HCT116 (cell line): ENCODE data around the gene CALU. TPM values are rescaled to one million over a fixed set of nuclear protein-coding genes. Genes with fewer than 3 reads are reported as not detected.

ENCODE experiments used
- ATAC-seq: fragments of 200-7000 bp; cut with Tn5 transposase; 2 replicates; pipeline ENCODE4 v1.9.1; 2020; ENCODE audit warnings: mild to moderate bottlenecking, moderate library complexity
- BruUV-seq: library from RNA; stranded (reverse); fragments of 400-500 nt; replicated peaks from 2 replicates; lab custom pipeline; 2021; lab: Mats Ljungman, UMichigan
- CTCF ChIA-PET: fragments of 300-600 bp; sonication (Branson Sonifier 250); formaldehyde crosslinking; loops from one replicate; lab custom pipeline; 2021; ENCODE audit warnings: antibody characterized with exemption; lab: Charles Lee
- POLR2A ChIA-PET: fragments of 300-600, 350-600 bp; sonication (Branson Sonifier 250); formaldehyde crosslinking; loops from one replicate; lab custom pipeline; 2021; ENCODE audit warnings: antibody characterized with exemption; lab: Charles Lee
- RAD21 ChIA-PET, 2 experiments: fragments of 300-600 bp; sonication (Branson Sonifier 250); formaldehyde crosslinking; loops; one replicate each; lab custom pipeline; 2023; ENCODE audit warnings: low total read pairs in 2 of 2; ENCODE audit not compliant: uncharacterized antibody in 2 of 2, unreplicated experiment in 2 of 2, low non-redundant PET in 1 of 2; lab: Charles Lee
- DNase-seq: peaks from one replicate; pipeline ENCODE4 v3.0.0-alpha.2; 2010; ENCODE audit warnings: low read depth, low spot score
- H2AFZ ChIP-seq: fragments of 200-600 bp; shearing (Covaris generic), sonication (generic); 2 replicates; pipeline ENCODE4 v1.6.1; 2017; ENCODE audit warnings: low read depth, mixed run types, mixed read lengths, antibody characterized with exemption, low read length; ENCODE audit not compliant: poor library complexity, severe bottlenecking
- H3K27ac ChIP-seq: 2 replicates; pipeline ENCODE4 v1.5.1; 2012; ENCODE audit warnings: low read depth, low read length
- H3K27me3 ChIP-seq: fragments of 200-600 bp; sonication (generic); 2 replicates; pipeline ENCODE4 v1.6.1; 2016; ENCODE audit warnings: mixed run types, low read length, mixed read lengths; ENCODE audit not compliant: insufficient read depth
- H3K36me3 ChIP-seq, 2 experiments: fragments of 200-500 bp in 1 of 2; fragments of 200-600 bp in 1 of 2; sonication (Bioruptor generic) in 1 of 2; sonication (generic) in 1 of 2; 2 replicates each; pipeline versions ENCODE4 v1.5.1 to v1.6.1; 2014 to 2016; ENCODE audit warnings: low read length in 2 of 2, inconsistent platforms in 1 of 2, mixed read lengths in 1 of 2, mixed run types in 1 of 2; ENCODE audit not compliant: insufficient read depth in 2 of 2, control insufficient read depth in 1 of 2
- H3K4me1 ChIP-seq, 2 experiments: fragments of 200-600 bp in 1 of 2; sonication (generic) in 1 of 2; 2 replicates each; pipeline versions ENCODE4 v1.5.1 to v1.6.1; 2012 to 2017; ENCODE audit warnings: low read length in 2 of 2, inconsistent platforms in 1 of 2, mild to moderate bottlenecking in 1 of 2, mixed read lengths in 1 of 2, mixed run types in 1 of 2, moderate library complexity in 1 of 2; ENCODE audit not compliant: insufficient read depth in 2 of 2, control insufficient read depth in 1 of 2
- H3K4me2 ChIP-seq: fragments of 200-600 bp; sonication (generic); 2 replicates; pipeline ENCODE4 v1.6.1; 2017; ENCODE audit warnings: mixed run types, low read length, mixed read lengths
- H3K4me3 ChIP-seq, 2 experiments: fragments of 200-600 bp in 1 of 2; sonication (generic) in 1 of 2; replicated peaks in 1 of 2; 2 replicates each; pipeline ENCODE4 v1.5.1; 2011 to 2016; ENCODE audit warnings: low read length in 2 of 2, control low read depth in 1 of 2, low read depth in 1 of 2, mild to moderate bottlenecking in 1 of 2, mixed read lengths in 1 of 2, mixed run types in 1 of 2
- H3K79me2 ChIP-seq: fragments of 200-600 bp; sonication (generic); 2 replicates; pipeline ENCODE4 v1.6.1; 2017; ENCODE audit warnings: mild to moderate bottlenecking, mixed run types, low read length, moderate library complexity, mixed read lengths; ENCODE audit not compliant: insufficient read depth
- H3K9ac ChIP-seq: fragments of 200-600 bp; sonication (generic); 2 replicates; pipeline ENCODE4 v1.6.1; 2016; ENCODE audit warnings: low read length, mixed read lengths
- H3K9me2 ChIP-seq: fragments of 200-600 bp; sonication (generic), shearing (Covaris generic); 2 replicates; pipeline ENCODE4 v1.6.1; 2017; ENCODE audit warnings: mixed run types, mild to moderate bottlenecking, moderate library complexity; ENCODE audit not compliant: insufficient read depth
- H3K9me3 ChIP-seq, 2 experiments: fragments of 200-500 bp in 1 of 2; fragments of 200-600 bp in 1 of 2; sonication (Bioruptor generic) in 1 of 2; sonication (generic) in 1 of 2; 2 replicates each; pipeline ENCODE4 v1.6.1; 2014 to 2017; ENCODE audit warnings: low read length in 2 of 2, mixed read lengths in 2 of 2, inconsistent platforms in 1 of 2, low read depth in 1 of 2, mild to moderate bottlenecking in 1 of 2, mixed run types in 1 of 2, moderate library complexity in 1 of 2; ENCODE audit not compliant: control insufficient read depth in 1 of 2, insufficient read depth in 1 of 2
- H4K20me1 ChIP-seq: fragments of 200-600 bp; sonication (generic), shearing (Covaris generic); 2 replicates; pipeline ENCODE4 v1.6.1; 2017; ENCODE audit warnings: mixed run types, mild to moderate bottlenecking, moderate library complexity; ENCODE audit not compliant: insufficient read depth
- CBX3 ChIP-seq: IDR thresholded peaks from 2 replicates; pipeline ENCODE4 v1.6.1; 2012; ENCODE audit warnings: low read depth
- EGR1 ChIP-seq: IDR thresholded peaks from 2 replicates; pipeline ENCODE4 v1.6.1; 2012; ENCODE audit warnings: low read depth
- ELF1 ChIP-seq: IDR thresholded peaks from 2 replicates; pipeline ENCODE4 v1.6.1; 2012; ENCODE audit warnings: low read depth, borderline replicate concordance
- EZH2 ChIP-seq: fragments of 200-600 bp; sonication (generic); IDR thresholded peaks from 2 replicates; pipeline ENCODE4 v1.6.1; 2017; ENCODE audit warnings: antibody characterized with exemption, mixed run types
- EZH2phosphoT487 ChIP-seq: fragments of 200-600 bp; IDR thresholded peaks from 2 replicates; pipeline ENCODE4 v1.6.1; 2018; ENCODE audit warnings: antibody characterized with exemption, borderline replicate concordance
- FOSL1 ChIP-seq: IDR thresholded peaks from 2 replicates; pipeline ENCODE4 v1.6.1; 2012; ENCODE audit warnings: low read depth
- POLR2A ChIP-seq: IDR thresholded peaks from 2 replicates; pipeline ENCODE4 v1.7.0; 2011; ENCODE audit warnings: borderline replicate concordance; ENCODE audit not compliant: insufficient read depth, insufficient read length; ENCODE audit errors: extremely low read depth
- RAD21 ChIP-seq: IDR thresholded peaks from 2 replicates; pipeline ENCODE4 v1.6.1; 2012; ENCODE audit warnings: low read depth, mild to moderate bottlenecking
- SIN3A ChIP-seq: IDR thresholded peaks from 2 replicates; pipeline ENCODE4 v1.6.1; 2012; ENCODE audit warnings: low read depth
- SP1 ChIP-seq: IDR thresholded peaks from 2 replicates; pipeline ENCODE4 v1.6.1; 2012; ENCODE audit warnings: low read depth
- TCF7L2 ChIP-seq: IDR thresholded peaks from 2 replicates; pipeline ENCODE4 v1.7.0; 2011; ENCODE audit warnings: borderline replicate concordance, inconsistent platforms; ENCODE audit not compliant: insufficient read depth, insufficient read length; ENCODE audit errors: extremely low read depth
- YY1 ChIP-seq: IDR thresholded peaks from 2 replicates; pipeline ENCODE4 v1.6.1; 2011; ENCODE audit warnings: low read length, low read depth, moderate library complexity, mild to moderate bottlenecking; ENCODE audit not compliant: insufficient replicate concordance; ENCODE audit errors: extremely low read depth
- ZFX ChIP-seq: fragments of 450-650 bp; IDR thresholded peaks from 2 replicates; pipeline ENCODE4 v1.6.1; 2017
- intact Hi-C: fragments of 100-400 bp; cut with micrococcal nuclease; formaldehyde crosslinking; loops from 2 replicates; pipeline ENCODE4 v1.10.0; 2022
- total RNA-seq: library from RNA; stranded (reverse); gene quantifications from one replicate; pipeline ENCODE4 v1.2.1, GENCODE V29; 2021; ENCODE audit not compliant: unreplicated experiment
- TF ChIP-seq, protein P1 (sequence below): IDR thresholded peaks from 2 replicates; pipeline ENCODE4 v1.6.1; 2011; ENCODE audit warnings: mild to moderate bottlenecking, low read length, moderate library complexity; ENCODE audit not compliant: insufficient replicate concordance; ENCODE audit errors: extremely low read depth
- TF ChIP-seq, protein P2 (sequence below): IDR thresholded peaks from 2 replicates; pipeline ENCODE4 v1.6.1; 2012; ENCODE audit warnings: low read depth
- TF ChIP-seq, protein P3 (sequence below), 3 experiments: fragments of 200-600 bp in 1 of 3; sonication (generic) in 1 of 3; IDR thresholded peaks in 2 of 3; conservative IDR thresholded peaks in 1 of 3; 2 replicates each; pipeline ENCODE4 v1.5.1; 2012 to 2017; ENCODE audit warnings: low read depth in 2 of 3, low read length in 2 of 3, antibody characterized with exemption in 1 of 3, borderline replicate concordance in 1 of 3, control low read depth in 1 of 3, mild to moderate bottlenecking in 1 of 3, mixed read lengths in 1 of 3, mixed run types in 1 of 3, moderate library complexity in 1 of 3; ENCODE audit not compliant: insufficient read depth in 1 of 3
- TF ChIP-seq, protein P4 (sequence below): IDR thresholded peaks from 2 replicates; pipeline ENCODE4 v1.6.1; 2012
- TF ChIP-seq, protein P5 (sequence below): IDR thresholded peaks from 2 replicates; pipeline ENCODE4 v1.6.1; 2012

The CALU gene
- total RNA-seq, 1 experiment from 2014 or later: 106 TPM

DNA sequence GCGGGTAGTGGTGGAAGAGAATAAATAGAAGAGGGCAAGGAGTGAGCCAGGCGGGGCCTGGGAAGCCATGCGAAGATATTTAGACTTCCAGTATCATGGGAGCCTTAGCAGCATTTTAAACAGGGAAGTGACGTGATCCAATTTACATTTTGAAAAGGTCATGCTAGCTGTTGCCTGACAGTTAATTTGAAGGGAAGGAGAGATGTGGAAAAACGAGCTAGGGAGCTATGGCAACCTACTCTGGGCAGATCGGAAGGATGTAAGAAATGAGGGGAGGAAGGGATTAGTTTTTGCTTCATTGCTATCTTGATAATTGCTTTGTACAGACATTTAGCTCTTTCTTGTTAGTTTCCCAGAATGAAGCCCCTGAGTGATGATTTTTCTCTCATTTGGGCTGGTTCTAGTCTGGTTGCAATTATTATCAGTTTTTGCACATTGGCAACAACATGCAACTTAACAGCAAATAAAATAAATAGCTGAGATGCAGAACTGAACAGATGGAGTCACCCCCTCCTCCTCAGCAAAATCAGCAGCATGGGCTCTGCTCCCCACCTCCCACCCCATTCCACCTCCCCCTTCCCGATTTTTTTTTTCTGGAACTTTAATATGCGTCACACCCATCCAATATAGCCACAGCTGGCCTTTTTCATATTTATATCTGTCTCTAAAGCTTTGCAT lies 13.0 kb upstream of the CALU start:
- CTCF ChIA-PET: no interaction called here
- POLR2A ChIA-PET: interaction anchor here (0.6 kb wide), 1 partner anchor 1961 kb away, joined by 3 read pairs; no protein-coding TSS in a partner anchor
- no TSS peak for BruUV-seq
- no peak overlapping the region for H3K27ac ChIP-seq
- H3K27me3 ChIP-seq: no peaks in the 10 kb centered on the region
- H3K4me2 ChIP-seq: no peak overlapping the region
- DNase-seq (no peak), ATAC-seq (no peak)
- H3K36me3 ChIP-seq: no peaks in the 10 kb centered on the region
- H2AFZ ChIP-seq: no peak overlapping the region
- RAD21 ChIA-PET: no interaction called here
- TF ChIP-seq, protein P1, sequence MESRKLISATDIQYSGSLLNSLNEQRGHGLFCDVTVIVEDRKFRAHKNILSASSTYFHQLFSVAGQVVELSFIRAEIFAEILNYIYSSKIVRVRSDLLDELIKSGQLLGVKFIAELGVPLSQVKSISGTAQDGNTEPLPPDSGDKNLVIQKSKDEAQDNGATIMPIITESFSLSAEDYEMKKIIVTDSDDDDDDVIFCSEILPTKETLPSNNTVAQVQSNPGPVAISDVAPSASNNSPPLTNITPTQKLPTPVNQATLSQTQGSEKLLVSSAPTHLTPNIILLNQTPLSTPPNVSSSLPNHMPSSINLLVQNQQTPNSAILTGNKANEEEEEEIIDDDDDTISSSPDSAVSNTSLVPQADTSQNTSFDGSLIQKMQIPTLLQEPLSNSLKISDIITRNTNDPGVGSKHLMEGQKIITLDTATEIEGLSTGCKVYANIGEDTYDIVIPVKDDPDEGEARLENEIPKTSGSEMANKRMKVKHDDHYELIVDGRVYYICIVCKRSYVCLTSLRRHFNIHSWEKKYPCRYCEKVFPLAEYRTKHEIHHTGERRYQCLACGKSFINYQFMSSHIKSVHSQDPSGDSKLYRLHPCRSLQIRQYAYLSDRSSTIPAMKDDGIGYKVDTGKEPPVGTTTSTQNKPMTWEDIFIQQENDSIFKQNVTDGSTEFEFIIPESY: no peak
- TF ChIP-seq ELF1 (no peak), RAD21 (no peak), ZFX (no peak), CBX3 (no peak), SIN3A (no peak), EZH2 (no peak), EGR1 (no peak), FOSL1 (no peak), POLR2A (no peak), TCF7L2 (no peak), SP1 (no peak), EZH2phosphoT487 (no peak), YY1 (no peak)
- TF ChIP-seq, protein P2, sequence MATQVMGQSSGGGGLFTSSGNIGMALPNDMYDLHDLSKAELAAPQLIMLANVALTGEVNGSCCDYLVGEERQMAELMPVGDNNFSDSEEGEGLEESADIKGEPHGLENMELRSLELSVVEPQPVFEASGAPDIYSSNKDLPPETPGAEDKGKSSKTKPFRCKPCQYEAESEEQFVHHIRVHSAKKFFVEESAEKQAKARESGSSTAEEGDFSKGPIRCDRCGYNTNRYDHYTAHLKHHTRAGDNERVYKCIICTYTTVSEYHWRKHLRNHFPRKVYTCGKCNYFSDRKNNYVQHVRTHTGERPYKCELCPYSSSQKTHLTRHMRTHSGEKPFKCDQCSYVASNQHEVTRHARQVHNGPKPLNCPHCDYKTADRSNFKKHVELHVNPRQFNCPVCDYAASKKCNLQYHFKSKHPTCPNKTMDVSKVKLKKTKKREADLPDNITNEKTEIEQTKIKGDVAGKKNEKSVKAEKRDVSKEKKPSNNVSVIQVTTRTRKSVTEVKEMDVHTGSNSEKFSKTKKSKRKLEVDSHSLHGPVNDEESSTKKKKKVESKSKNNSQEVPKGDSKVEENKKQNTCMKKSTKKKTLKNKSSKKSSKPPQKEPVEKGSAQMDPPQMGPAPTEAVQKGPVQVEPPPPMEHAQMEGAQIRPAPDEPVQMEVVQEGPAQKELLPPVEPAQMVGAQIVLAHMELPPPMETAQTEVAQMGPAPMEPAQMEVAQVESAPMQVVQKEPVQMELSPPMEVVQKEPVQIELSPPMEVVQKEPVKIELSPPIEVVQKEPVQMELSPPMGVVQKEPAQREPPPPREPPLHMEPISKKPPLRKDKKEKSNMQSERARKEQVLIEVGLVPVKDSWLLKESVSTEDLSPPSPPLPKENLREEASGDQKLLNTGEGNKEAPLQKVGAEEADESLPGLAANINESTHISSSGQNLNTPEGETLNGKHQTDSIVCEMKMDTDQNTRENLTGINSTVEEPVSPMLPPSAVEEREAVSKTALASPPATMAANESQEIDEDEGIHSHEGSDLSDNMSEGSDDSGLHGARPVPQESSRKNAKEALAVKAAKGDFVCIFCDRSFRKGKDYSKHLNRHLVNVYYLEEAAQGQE: no peak
- TF ChIP-seq, protein P3, sequence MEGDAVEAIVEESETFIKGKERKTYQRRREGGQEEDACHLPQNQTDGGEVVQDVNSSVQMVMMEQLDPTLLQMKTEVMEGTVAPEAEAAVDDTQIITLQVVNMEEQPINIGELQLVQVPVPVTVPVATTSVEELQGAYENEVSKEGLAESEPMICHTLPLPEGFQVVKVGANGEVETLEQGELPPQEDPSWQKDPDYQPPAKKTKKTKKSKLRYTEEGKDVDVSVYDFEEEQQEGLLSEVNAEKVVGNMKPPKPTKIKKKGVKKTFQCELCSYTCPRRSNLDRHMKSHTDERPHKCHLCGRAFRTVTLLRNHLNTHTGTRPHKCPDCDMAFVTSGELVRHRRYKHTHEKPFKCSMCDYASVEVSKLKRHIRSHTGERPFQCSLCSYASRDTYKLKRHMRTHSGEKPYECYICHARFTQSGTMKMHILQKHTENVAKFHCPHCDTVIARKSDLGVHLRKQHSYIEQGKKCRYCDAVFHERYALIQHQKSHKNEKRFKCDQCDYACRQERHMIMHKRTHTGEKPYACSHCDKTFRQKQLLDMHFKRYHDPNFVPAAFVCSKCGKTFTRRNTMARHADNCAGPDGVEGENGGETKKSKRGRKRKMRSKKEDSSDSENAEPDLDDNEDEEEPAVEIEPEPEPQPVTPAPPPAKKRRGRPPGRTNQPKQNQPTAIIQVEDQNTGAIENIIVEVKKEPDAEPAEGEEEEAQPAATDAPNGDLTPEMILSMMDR (IDR thresholded peaks at IDR 0.05 in 2 of 3, conservative IDR thresholded peaks at IDR 0.05 in 1 of 3; ENCODE audit: borderline replicate concordance in 1 of 3, insufficient read depth in 1 of 3, low read depth in 2 of 3, low read length in 2 of 3): no peak
- TF ChIP-seq, protein P4, sequence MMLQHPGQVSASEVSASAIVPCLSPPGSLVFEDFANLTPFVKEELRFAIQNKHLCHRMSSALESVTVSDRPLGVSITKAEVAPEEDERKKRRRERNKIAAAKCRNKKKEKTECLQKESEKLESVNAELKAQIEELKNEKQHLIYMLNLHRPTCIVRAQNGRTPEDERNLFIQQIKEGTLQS: no peak
- TF ChIP-seq, protein P5, sequence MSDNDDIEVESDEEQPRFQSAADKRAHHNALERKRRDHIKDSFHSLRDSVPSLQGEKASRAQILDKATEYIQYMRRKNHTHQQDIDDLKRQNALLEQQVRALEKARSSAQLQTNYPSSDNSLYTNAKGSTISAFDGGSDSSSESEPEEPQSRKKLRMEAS: no peak
- no peaks in the 10 kb centered on the region for H3K79me2 ChIP-seq
- H3K9me3 ChIP-seq: no peaks in the 10 kb centered on the region
- peaks cover 0 to 6% of the 10 kb centered on the region in 2 experiments; a peak in 1 of 4 replicates for H3K4me1 ChIP-seq
- no peak overlapping the region for H3K9ac ChIP-seq
- intact Hi-C loops: no loop called here
- no peaks in the 10 kb centered on the region for H4K20me1 ChIP-seq
- H3K4me3 ChIP-seq: no peak overlapping the region
- H3K9me2 ChIP-seq: no peaks in the 10 kb centered on the region
